ENCODE data around the gene CASK.

DNA sequence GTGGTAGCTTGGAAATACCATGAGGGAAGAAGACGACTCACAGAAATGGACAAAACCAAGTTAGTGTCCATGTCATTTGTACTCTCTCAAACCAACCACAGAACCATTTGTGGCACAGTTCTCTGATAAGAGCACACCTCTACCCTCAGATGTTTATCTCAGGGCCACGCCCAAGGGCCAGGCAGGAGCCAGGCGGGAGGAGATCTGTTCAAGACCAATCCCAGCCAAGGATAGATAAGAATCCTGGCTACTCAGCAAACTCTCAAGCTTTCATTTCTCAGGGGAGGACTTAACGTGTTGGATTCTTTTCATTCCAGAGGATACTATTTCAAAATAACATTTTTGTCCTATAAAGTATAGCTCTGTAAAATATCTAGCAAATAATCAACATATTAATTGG, 381.2 kb downstream of the CASK start:
- no peak for TF ChIP-seq POLR2AphosphoS5 (IDR thresholded peaks at IDR 0.05; ENCODE audit: borderline replicate concordance, low read depth, low read length)
- no peak for TF ChIP-seq EZH2 (IDR thresholded peaks at IDR 0.05)
